ENCODE data around the gene ATG12.

- TF ChIP-seq EZH2phosphoT487 (IDR thresholded peaks at IDR 0.05; ENCODE audit: borderline replicate concordance), result no peak
- TF ChIP-seq CTCF (conservative IDR thresholded peaks at IDR 0.05; ENCODE audit: low read length), result no peak
Observed at GRCh38 chr5:115875447-115875846, 34.1 kb upstream of the ATG12 start.
